CD4-positive, alpha-beta T cell (primary cell): ENCODE results near the gene TNRC6B. TPM values are rescaled to one million over a fixed set of nuclear protein-coding genes. Genes with fewer than 3 reads are reported as not detected.

Experiments used
- ATAC-seq: fragments of 200-7000 bp; cut with Tn5 transposase; one replicate; pipeline ENCODE4 v1.10.0; 2022; ENCODE audit warnings: mild to moderate bottlenecking; ENCODE audit not compliant: poor library complexity
- CTCF ChIA-PET: fragments of 350-600 bp; sonication (Branson Sonifier 250); formaldehyde crosslinking; loops from one replicate; lab custom pipeline; 2021; ENCODE audit warnings: antibody characterized with exemption, inconsistent platforms; lab: Charles Lee
- POLR2A ChIA-PET: fragments of 350-600 bp; sonication (Branson Sonifier 250); formaldehyde crosslinking; loops from one replicate; lab custom pipeline; 2021; ENCODE audit warnings: antibody characterized with exemption, inconsistent platforms; lab: Charles Lee
- DNase-seq, 14 experiments: peaks; one replicate each; pipeline ENCODE4 v3.0.0-alpha.2; 2013 to 2020; ENCODE audit warnings: mixed read lengths in 2 of 14
- H3K27ac ChIP-seq, 2 donors: one replicate each; pipeline versions ENCODE4 v1.5.1 to v1.7.0; 2013; ENCODE audit warnings: low read length in 2 of 2, low read depth in 1 of 2, mild to moderate bottlenecking in 1 of 2
- H3K27me3 ChIP-seq, 2 experiments: 1 replicate in 1 of 2; 2 replicates in 1 of 2; pipeline versions ENCODE4 v1.6.1 to v1.7.0; 2013; ENCODE audit warnings: low read length in 2 of 2, control low read depth in 1 of 2, mild to moderate bottlenecking in 1 of 2, moderate library complexity in 1 of 2; ENCODE audit not compliant: insufficient read depth in 2 of 2, control insufficient read depth in 1 of 2
- H3K36me3 ChIP-seq: one replicate; pipeline ENCODE4 v1.6.1; 2013; ENCODE audit warnings: low read length, control low read depth; ENCODE audit not compliant: insufficient read depth
- H3K4me1 ChIP-seq: one replicate; pipeline ENCODE4 v1.6.1; 2013; ENCODE audit warnings: low read length, control low read depth; ENCODE audit not compliant: insufficient read depth
- H3K4me3 ChIP-seq: one replicate; pipeline ENCODE4 v1.5.1; 2013; ENCODE audit warnings: mild to moderate bottlenecking, low read length, moderate library complexity
- H3K9me3 ChIP-seq, 2 experiments: 1 replicate in 1 of 2; 2 replicates in 1 of 2; pipeline versions ENCODE4 v1.6.1 to v1.7.0; 2013; ENCODE audit warnings: low read length in 2 of 2, mild to moderate bottlenecking in 2 of 2, control low read depth in 1 of 2, moderate library complexity in 1 of 2; ENCODE audit not compliant: control insufficient read depth in 1 of 2, insufficient read depth in 1 of 2
- H3K27ac Mint-ChIP-seq: one replicate; pipeline ENCODE4 v1.8.0; 2020; ENCODE audit warnings: mixed read lengths
- H3K27me3 Mint-ChIP-seq: one replicate; pipeline ENCODE4 v1.8.0; 2021; ENCODE audit warnings: mixed read lengths
- H3K36me3 Mint-ChIP-seq: one replicate; pipeline ENCODE4 v1.8.0; 2021; ENCODE audit warnings: low read depth, mixed read lengths
- H3K4me1 Mint-ChIP-seq: one replicate; pipeline ENCODE4 v1.8.0; 2021; ENCODE audit warnings: low read depth, mixed read lengths
- H3K4me3 Mint-ChIP-seq: one replicate; pipeline ENCODE4 v1.8.0; 2020; ENCODE audit warnings: mild to moderate bottlenecking, mixed read lengths
- H3K9me3 Mint-ChIP-seq: one replicate; pipeline ENCODE4 v1.8.0; 2020; ENCODE audit warnings: mixed read lengths
- intact Hi-C, 2 experiments: fragments of 100-400 bp; cut with DNase I in 1 of 2; cut with micrococcal nuclease in 1 of 2; formaldehyde crosslinking; loops; one replicate each; pipeline versions ENCODE4 v1.15.1 to v1.9.0; 2023 to 2025; cut with DNase I, micrococcal nuclease
- total RNA-seq, 174 experiments: library from RNA in 2 of 174; stranded (reverse) in 2 of 174; gene quantifications; one replicate each; pipeline ENCODE4 v1.2.3 and lab custom pipeline; 2021 to 2026
- TF ChIP-seq, protein P1 (sequence below): fragments of 200-600 bp; IDR thresholded peaks from one replicate; pipeline ENCODE4 v1.8.0; 2022; ENCODE audit warnings: antibody characterized with exemption, mild to moderate bottlenecking

Gene TNRC6B
- total RNA-seq, 2 experiments from 2014 or later, result 110 to 111 TPM

GRCh38 chr22:40364431-40364830, 186.7 kb downstream of the TNRC6B start:
- Histone ChIP-seq H3K4me1 (no peaks in the 10 kb centered on the region), H3K36me3 (peaks cover 87% of the 10 kb centered on the region), H3K27ac (peak overlapping the region in 1 of 2 donors; percentile 21), H3K27me3 (no peaks in the 10 kb centered on the region), H3K9me3 (no peaks in the 10 kb centered on the region), H3K4me3 (no peak overlapping the region)
- TF ChIP-seq, protein P1, sequence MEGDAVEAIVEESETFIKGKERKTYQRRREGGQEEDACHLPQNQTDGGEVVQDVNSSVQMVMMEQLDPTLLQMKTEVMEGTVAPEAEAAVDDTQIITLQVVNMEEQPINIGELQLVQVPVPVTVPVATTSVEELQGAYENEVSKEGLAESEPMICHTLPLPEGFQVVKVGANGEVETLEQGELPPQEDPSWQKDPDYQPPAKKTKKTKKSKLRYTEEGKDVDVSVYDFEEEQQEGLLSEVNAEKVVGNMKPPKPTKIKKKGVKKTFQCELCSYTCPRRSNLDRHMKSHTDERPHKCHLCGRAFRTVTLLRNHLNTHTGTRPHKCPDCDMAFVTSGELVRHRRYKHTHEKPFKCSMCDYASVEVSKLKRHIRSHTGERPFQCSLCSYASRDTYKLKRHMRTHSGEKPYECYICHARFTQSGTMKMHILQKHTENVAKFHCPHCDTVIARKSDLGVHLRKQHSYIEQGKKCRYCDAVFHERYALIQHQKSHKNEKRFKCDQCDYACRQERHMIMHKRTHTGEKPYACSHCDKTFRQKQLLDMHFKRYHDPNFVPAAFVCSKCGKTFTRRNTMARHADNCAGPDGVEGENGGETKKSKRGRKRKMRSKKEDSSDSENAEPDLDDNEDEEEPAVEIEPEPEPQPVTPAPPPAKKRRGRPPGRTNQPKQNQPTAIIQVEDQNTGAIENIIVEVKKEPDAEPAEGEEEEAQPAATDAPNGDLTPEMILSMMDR, result no peak
- intact Hi-C loops, result no loop called here
- ChIA-PET POLR2A (interaction anchor here (1.0 kb wide), 1 partner anchor 24 kb away, joined by 3 read pairs; no protein-coding TSS in a partner anchor), CTCF (interaction anchor here (0.7 kb wide), 1 partner anchor 32 kb away, joined by 3 read pairs; no protein-coding TSS in a partner anchor)
- peak overlapping the region; percentile 43 for H3K27ac Mint-ChIP-seq
- no peak overlapping the region for H3K4me3 Mint-ChIP-seq
- peaks cover 98% of the 10 kb centered on the region for H3K36me3 Mint-ChIP-seq
- DNase-seq (no peak), ATAC-seq (no peak)
- no peaks in the 10 kb centered on the region for H3K27me3 Mint-ChIP-seq
- no peaks in the 10 kb centered on the region for H3K9me3 Mint-ChIP-seq
- H3K4me1 Mint-ChIP-seq, result no peaks in the 10 kb centered on the region

- no peak for DNase-seq
- ChIA-PET POLR2A (interaction anchor here (1.1 kb wide), 1 partner anchor 22 kb away, joined by 3 read pairs; no protein-coding TSS in a partner anchor), CTCF (interaction anchor here (0.7 to 0.9 kb wide), 2 partner anchors 18 to 33 kb away, joined by 3 read pairs; no protein-coding TSS in a partner anchor)
- peaks cover 1% of the 10 kb centered on the region for H3K4me1 Mint-ChIP-seq
- peaks cover 82% of the 10 kb centered on the region for H3K36me3 Mint-ChIP-seq
- no peaks in the 10 kb centered on the region for H3K9me3 Mint-ChIP-seq
- Histone ChIP-seq H3K9me3 (no peaks in the 10 kb centered on the region), H3K27me3 (no peaks in the 10 kb centered on the region), H3K27ac (no peak overlapping the region), H3K4me1 (peaks cover 8% of the 10 kb centered on the region), H3K36me3 (peaks cover 71% of the 10 kb centered on the region), H3K4me3 (no peak overlapping the region)
- H3K27me3 Mint-ChIP-seq, result no peaks in the 10 kb centered on the region
- H3K27ac Mint-ChIP-seq, result peak overlapping the region; percentile 40
- no peak for ATAC-seq
- TF ChIP-seq, protein P1, result no peak
- H3K4me3 Mint-ChIP-seq, result no peak overlapping the region
- intact Hi-C loops, result loop anchor here in 1 of 2 experiments (5.0 kb wide), 1 partner anchor 271 kb away; the partner anchor contains the start of gene MRTFA
Measured at GRCh38 chr22:40366068-40366467, 188.3 kb downstream of the TNRC6B start.

DNA sequence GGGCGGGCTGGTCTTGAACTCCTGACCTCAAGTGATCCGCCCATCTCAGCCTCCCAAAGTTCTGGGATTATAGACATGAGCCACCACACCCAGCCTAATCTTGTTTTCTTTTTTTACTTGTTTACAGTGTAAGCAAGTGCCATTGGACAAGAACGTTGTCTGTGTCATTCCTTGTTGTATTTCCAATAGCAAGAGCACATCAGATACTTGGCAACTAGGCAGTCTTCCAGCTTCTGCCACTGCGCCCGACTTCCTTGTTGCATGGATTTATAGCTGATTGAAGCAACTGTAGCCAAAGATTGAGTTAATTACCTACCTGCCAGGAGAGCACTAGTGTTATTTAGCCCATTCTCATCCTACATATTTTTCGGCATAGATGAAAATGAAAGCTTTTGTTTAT, 189.6 kb downstream of the TNRC6B start:
- H3K4me3 ChIP-seq, result no peak overlapping the region
- Mint-ChIP-seq H3K9me3 (no peaks in the 10 kb centered on the region), H3K4me3 (no peak overlapping the region), H3K36me3 (peaks cover 74% of the 10 kb centered on the region), H3K27ac (no peak overlapping the region), H3K4me1 (peaks cover 8% of the 10 kb centered on the region), H3K27me3 (no peaks in the 10 kb centered on the region)
- TF ChIP-seq, protein P1, result no peak
- no peaks in the 10 kb centered on the region for H3K27me3 ChIP-seq
- ATAC-seq (no peak), DNase-seq (no peak)
- intact Hi-C loops, result loop anchor here in 1 of 2 experiments (5.0 kb wide), 1 partner anchor 270 kb away; the partner anchor contains the start of gene MRTFA
- H3K27ac ChIP-seq, result no peak overlapping the region
- ChIA-PET CTCF (no interaction called here), POLR2A (no interaction called here)
- peaks cover 58% of the 10 kb centered on the region for H3K36me3 ChIP-seq
- no peaks in the 10 kb centered on the region for H3K9me3 ChIP-seq
- H3K4me1 ChIP-seq, result peaks cover 14% of the 10 kb centered on the region
